Transverse colon (tissue), 4 donors: ENCODE measurements around the gene MGLL.

Experiments used
- CTCF ChIP-seq, 5 experiments: fragments of 200-600 bp in 3 of 5; fragments of 450-650 bp in 2 of 5; sonication (generic) in 3 of 5; IDR thresholded peaks; 1 replicate in 2 of 5; 2 replicates in 3 of 5; pipeline ENCODE4 v1.5.1; 2016 to 2017; ENCODE audit warnings: antibody characterized with exemption in 5 of 5, inconsistent platforms in 3 of 5, mild to moderate bottlenecking in 2 of 5, moderate library complexity in 1 of 5
- EP300 ChIP-seq: sonication (generic); formaldehyde crosslinking; IDR thresholded peaks from one replicate; pipeline ENCODE4 v1.6.1; 2017; ENCODE audit warnings: antibody characterized with exemption, low read depth
- POLR2A ChIP-seq: fragments of 450-650 bp; IDR thresholded peaks from one replicate; pipeline ENCODE4 v1.6.1; 2016; ENCODE audit warnings: antibody characterized with exemption, mild to moderate bottlenecking, moderate library complexity
- POLR2AphosphoS5 ChIP-seq, 3 donors: sonication (generic); formaldehyde crosslinking; IDR thresholded peaks; one replicate each; pipeline ENCODE4 v1.6.1; 2016; ENCODE audit warnings: antibody characterized with exemption in 3 of 3

GRCh38 chr3:127835993-127836882 is 13.9 kb upstream of the MGLL start:
- TF ChIP-seq CTCF (IDR thresholded peaks at IDR 0.05) (no peak), EP300 (no peak), POLR2AphosphoS5 (IDR thresholded peaks at IDR 0.05) (no peak), POLR2A (no peak)
